ENCODE results near the gene NUTM2F.
"Not testable (repeated sequence)": the region's sequence is repeated elsewhere in the genome, so short reads cannot be mapped to it uniquely, and the experiment has no call there.

The NUTM2F gene, protein sequence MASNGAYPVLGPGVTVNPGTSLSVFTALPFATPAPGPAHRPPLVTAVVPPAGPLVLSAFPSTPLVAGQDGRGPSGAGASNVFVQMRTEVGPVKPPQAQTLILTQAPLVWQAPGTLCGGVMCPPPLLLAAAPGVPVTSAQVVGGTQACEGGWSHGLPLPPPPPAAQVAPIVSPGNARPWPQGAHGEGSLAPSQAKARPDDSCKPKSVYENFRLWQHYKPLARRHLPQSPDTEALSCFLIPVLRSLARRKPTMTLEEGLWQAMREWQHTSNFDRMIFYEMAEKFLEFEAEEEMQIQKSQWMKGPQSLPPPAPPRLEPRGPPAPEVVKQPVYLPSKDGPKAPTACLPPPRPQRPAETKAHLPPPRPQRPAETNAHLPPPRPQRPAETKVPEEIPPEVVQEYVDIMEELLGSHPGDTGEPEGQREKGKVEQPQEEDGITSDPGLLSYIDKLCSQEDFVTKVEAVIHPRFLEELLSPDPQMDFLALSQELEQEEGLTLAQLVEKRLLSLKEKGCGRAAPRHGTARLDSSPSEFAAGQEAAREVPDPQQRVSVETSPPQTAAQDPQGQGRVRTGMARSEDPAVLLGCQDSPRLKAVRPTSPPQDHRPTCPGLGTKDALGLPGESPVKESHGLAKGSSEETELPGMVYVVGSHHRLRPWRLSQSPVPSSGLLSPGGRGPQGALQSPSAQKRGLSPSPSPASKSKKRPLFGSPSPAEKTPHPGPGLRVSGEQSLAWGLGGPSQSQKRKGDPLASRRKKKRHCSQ

DNA sequence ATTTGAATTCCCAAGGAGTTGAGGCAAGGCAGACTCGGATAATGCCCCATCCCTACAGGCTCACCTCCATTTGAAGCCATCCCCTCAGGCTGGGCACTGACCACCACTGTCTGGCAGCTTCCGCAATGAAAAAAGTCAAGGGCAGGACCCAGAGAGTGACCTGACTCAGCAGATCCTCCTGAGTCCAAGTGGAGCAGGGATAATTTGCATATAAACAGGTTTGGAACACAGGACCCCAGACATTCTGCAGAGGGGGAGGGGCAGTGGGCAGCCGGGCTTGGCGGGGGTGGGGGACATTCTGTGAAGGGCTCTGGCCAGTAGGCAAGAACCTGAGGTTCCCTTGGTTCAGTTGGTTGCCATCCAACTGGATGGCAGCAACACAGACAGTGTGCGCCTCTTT lies at the start of gene NUTM2F:
TSS of gene NUTM2F (minus strand) at position 101 of the 400 bp plus-strand sequence. CDS start at position 80, 21 bp downstream.
- not testable (repeated sequence) for H3K4me3 ChIP-seq (ENCODE audit: low read length); DNase-seq (ENCODE audit: low read depth)

DNA sequence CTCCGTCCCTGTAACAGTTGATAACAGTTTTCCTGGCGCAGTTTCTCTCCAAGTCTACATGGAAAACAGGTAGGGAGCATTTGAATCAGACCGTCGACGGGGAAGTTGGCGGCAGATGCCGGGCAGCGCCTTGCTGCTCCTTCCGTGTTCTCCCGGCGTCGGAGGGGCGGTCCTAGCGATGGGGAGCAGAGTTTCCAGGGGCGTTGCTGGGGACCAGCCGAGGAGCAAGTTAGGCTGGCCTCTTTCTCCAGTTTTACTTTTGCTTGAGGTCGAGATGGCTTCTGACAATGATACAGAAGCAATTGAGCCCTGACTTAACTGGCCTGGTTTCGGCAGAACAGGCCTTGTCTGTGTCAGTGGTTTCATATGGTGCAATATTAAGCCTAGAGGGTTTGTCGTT lies 46.8 kb upstream of the NUTM2F start:
- peak; percentile 22 for DNase-seq (ENCODE audit: low read depth)

DNA sequence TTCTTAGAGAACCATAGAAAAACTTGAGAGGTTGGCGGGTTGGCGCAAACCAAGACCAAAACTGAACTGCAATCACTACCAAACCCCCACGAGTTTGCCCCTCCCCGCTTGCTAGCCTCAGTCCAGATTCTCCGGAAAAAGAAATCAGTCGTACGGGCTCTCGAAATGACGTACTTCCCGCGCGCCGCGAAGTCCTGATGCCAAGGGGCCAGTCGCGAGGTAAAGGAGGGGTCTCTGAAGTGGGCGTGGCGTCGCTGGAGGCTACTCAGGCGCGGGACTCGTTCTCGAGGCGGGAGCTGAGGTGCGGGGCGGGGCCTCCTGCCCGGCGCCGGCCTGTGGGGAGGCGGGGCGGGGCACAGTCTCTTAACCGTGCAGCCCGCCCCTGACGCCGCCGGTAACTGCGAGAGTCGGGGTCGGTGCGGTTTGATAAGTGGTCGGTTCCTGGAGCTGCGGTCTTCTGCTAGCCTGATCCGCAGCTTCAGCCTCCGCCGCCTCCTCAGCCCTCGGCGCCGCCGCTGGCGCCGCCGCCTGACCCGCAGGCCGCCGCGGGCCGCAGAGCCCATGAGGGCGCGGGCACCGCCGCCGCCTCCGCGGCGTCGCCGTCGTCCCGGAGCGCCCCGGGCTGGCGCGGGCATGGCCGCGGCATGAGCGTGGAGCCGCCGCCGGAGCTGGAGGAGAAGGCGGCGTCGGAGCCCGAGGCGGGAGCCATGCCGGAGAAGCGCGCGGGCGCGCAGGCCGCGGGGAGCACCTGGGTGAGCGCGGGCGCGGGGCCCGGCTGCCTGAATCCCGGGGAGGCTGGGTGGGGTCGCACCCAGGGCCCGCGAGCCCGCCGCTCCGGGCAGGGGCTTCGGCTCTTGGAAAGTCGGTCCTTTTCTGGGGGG lies 46.0 kb upstream of the NUTM2F start:
- H3K4me3 ChIP-seq (ENCODE audit: low read length): peak overlapping the region; percentile 64
- peak; percentile 82 for DNase-seq (ENCODE audit: low read depth)

More for the DNA sequence above, 46.8 kb upstream of the NUTM2F start:
- peak overlapping the region; percentile 64 for H3K4me3 ChIP-seq (ENCODE audit: low read length)

DNA sequence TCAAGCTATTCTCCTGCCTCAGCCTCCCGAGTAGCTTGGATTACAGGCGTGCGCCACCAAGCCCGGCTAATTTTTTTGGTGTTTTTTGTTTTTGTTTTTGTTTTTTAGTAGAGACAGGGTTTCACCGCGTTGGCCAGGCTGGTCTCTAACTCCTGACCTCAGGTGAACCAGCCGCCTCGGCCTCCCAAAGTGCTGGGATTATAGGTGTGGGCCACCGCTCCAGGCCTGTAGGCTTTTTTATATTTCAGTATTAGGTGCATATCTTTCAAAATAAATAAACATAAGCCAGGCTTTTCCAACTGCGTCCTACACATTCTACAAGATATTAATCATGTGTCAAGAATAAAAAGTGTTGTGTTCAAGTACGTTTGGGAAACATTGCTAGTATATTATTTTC lies 45.3 kb upstream of the NUTM2F start:
- DNase-seq (ENCODE audit: low read depth): not testable (repeated sequence)
- peak overlapping the region; percentile 58 for H3K4me3 ChIP-seq (ENCODE audit: low read length)

DNA sequence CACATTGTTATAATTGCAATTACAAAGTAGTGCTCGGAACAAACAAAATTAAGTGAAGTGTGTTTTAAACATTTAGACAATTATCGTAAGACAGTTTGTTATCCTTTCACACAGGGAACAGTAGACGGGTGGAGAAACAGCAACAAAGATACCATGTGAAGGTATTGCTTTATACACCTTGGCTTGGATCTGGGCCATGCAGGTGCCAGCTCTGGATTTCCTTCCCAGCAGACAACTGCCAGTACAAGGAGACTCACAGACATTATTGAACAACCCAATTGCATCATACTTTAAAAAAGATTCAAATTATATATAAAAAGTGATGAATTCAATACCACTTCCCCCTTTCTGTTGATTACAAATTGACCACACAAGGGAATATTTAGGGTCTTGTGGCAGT lies 41.8 kb upstream of the NUTM2F start:
- H3K4me3 ChIP-seq (ENCODE audit: low read length); DNase-seq (ENCODE audit: low read depth): not testable (repeated sequence)

DNA sequence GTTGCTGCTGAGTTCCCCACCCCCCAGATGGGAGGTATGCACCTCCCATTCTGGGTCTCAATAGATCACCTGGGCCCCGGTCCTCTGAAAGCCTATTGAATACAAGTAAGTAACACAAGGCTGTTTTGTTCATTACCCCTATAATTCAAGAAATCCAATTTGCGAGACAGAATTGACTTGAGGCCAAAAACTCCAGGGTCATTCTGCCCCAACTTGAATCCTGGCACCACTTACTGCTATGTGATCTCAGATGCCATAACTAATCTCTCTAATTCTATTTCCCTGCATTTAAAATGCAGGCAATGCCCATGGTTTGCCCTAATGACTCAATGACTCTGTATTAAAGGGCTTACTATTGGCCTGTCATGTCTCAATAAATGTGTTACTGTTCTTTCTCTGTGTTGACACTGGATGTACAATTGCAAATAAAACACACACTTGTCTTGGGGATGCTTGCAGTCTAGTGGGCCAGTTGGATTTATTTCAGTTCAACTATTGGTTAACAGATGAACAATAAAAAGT lies 35.7 kb upstream of the NUTM2F start:
- H3K4me3 ChIP-seq (ENCODE audit: low read length); DNase-seq (ENCODE audit: low read depth): not testable (repeated sequence)

DNA sequence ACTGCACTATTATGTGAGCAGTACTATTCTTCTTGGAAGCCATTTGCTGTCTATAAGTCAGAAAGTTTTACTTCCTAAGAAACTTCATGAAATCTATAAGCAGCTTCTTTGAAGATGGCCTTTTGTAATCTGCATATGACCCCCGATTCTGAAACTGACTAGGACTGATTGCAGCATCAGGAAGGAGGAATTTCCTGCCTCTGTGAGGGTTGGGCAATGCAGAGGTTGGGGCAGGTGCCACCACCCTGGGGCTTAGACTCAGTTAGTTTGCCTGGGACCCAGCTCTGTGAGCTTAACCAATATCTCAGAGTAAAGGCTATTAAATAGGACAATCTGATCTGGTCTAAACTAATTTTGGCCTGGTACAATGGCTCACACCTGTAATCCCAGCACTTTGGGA lies 28.7 kb upstream of the NUTM2F start:
- not testable (repeated sequence) for H3K4me3 ChIP-seq (ENCODE audit: low read length); DNase-seq (ENCODE audit: low read depth)

DNA sequence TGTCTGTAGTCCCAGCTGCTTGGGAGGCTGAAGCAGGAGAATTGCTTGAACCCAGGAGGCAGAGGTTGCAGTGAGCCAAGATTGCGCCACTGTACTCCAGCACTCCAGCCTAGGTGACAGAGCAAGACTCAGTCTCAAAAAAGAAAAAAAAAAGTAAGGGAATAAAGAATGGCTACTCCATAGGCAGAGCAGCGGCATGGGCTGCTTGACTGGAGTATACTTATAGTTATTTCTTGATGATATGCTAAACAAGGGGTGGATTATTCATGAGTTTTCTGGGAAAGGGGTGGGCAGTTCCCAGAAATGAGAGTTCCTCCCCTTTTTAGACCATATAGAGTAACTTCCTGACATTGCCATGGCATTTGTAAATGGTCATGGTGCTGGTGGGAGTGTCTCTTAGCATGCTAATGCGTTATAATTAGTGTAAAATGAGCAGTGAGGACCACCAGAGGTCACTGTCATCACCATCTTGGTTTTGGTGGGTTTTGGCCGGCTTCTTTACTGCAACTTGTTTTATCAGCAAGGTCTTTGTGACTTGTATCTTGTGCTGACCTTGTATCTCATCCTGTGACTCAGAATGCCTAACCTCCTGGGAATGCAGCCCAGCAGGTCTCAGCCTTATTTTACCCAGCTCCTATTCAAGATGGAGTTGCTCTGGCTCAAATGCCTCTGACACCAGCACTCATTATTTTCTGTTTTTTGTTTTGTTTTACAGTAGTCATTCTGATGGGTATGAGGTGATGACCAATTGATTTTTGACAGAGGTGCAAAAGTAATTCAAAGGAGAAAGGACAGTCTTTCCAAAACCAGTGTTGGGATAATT lies 23.7 kb upstream of the NUTM2F start:
- H3K4me3 ChIP-seq (ENCODE audit: low read length); DNase-seq (ENCODE audit: low read depth): not testable (repeated sequence)

DNA sequence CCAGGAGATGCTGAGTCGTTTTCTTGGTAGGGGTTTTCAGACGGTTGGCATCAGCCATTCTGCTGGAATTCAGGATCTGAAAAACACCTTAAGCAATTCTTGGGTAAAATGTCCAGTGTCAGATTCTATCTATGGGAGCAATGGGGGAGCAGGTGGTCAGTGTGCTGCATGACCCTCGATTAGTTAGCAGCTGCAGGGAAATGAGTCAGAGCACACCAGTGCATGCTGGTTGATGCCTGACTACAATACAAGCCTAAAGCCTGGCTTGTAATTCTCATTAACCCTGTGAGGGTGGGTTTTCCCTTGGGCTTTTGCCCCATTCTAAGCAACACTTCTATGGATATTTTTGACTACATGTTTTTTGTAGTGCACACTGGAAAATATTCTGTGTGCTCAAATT lies 20.3 kb upstream of the NUTM2F start:
- H3K4me3 ChIP-seq (ENCODE audit: low read length); DNase-seq (ENCODE audit: low read depth): not testable (repeated sequence)

DNA sequence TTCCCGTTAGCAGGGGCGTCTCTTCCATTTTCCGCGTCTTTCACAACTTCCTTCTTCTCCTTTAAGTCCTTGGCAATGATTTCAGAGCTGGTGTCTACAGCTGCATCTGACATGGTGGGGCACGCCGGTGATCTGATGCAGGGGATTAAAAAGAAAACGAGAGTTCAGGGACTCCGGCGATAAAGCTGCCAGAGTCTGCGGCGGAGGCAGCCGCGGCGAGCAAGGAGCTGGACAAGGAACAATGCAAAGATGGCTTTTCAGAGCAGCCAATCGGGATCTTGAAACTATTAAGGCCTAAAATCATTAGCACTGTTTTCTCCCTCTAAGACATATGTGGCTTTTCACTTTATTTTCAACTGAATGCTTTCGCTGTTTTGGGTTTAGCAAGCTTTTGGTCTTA lies 19.0 kb upstream of the NUTM2F start:
- H3K4me3 ChIP-seq (ENCODE audit: low read length); DNase-seq (ENCODE audit: low read depth): not testable (repeated sequence)

DNA sequence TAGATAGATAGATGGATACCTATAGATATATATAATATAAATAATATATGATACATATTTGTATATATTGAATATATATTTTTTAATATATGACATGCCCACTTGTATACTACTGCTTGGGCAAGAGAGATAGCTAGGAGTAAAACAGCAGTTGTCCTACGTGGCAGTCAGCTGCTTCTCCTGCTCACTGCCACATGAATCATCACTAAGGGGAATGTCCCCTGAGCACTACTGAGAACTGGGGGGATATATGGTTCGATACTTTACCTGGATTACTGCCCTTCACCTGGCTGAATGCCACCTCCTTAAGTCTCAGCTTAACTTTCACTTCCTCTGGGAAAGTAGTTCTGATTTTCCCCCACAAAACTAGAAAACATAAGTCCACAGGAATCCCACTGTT lies 13.3 kb upstream of the NUTM2F start:
- H3K4me3 ChIP-seq (ENCODE audit: low read length); DNase-seq (ENCODE audit: low read depth): not testable (repeated sequence)

DNA sequence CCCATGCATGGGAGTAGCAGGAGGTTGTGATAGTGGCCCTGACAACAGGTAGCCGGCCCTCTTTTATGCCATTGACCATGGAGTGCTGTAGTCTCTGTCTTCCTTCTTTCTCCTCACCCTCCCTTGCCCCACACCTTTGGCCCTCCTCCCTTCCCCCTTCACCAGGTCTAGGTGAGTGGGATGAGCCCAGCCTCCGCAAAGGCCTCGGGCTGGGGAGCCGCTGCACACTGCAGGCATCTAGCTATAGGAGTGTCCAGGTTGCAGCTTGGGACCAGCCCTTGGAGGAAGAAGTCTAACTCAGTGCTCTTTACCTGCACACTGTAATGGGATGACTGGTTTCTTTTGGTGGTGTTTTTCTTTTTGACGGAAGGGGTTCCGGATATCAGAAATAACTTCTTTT lies 12.3 kb upstream of the NUTM2F start:
- DNase-seq (ENCODE audit: low read depth); H3K4me3 ChIP-seq (ENCODE audit: low read length): not testable (repeated sequence)

DNA sequence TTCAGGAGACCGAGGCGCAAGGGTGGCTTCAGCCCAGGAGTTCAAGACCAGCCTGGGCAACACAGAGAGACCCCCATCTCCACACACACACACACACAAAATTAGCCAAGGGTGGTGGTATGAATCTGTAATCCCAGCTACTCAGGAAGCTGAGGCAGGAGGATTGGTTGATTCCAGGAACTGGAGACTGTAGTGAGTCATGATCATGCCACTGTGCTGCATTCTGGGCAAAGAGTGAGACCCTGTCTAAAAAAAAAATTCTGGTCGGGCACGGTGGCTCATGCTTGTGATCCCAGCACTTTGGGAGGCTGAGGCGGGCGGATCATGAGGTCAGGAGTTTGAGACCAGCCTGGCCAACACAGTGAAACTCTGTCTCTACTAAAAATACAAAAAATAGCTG lies 11.2 kb upstream of the NUTM2F start:
- not testable (repeated sequence) for H3K4me3 ChIP-seq (ENCODE audit: low read length); DNase-seq (ENCODE audit: low read depth)

DNA sequence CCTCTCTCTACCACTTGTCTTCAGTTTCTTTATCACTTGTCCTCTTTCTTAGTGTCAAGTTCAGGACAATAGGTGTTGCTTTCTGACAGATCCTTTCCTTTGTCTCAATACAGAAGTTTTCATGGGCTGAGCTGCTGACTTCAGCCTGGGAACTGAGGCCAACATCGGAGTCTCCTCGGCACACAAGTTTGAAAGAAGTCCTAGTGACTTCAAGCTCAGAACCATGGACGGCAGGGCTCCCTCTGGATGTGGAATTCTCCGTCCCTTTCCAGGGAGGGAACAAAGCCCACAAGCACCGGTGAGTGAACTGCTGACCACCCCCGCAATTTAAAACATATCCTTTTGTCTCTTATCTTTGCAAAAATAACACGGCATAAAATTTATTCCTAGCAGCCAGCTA lies 10.3 kb upstream of the NUTM2F start:
- DNase-seq (ENCODE audit: low read depth); H3K4me3 ChIP-seq (ENCODE audit: low read length): not testable (repeated sequence)

DNA sequence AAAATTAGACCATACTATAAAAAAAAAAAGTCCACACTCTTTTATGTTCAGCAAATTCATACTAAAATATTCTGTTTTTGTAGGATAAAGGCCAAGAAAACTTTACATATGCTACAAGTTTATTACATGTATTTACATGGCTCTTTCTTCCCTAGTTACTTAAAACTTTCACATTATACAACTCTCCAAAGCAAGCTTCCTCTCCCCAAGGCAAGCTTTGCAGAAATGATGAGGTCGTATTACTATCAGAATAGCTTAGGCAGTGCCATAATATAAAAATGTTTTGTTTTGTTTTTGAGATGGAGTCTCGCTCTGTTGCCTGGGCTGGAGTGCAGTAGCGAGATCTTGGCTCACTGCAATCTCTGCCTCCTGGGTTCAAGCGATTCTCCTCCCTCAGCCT lies 8.0 kb upstream of the NUTM2F start:
- DNase-seq (ENCODE audit: low read depth); H3K4me3 ChIP-seq (ENCODE audit: low read length): not testable (repeated sequence)

DNA sequence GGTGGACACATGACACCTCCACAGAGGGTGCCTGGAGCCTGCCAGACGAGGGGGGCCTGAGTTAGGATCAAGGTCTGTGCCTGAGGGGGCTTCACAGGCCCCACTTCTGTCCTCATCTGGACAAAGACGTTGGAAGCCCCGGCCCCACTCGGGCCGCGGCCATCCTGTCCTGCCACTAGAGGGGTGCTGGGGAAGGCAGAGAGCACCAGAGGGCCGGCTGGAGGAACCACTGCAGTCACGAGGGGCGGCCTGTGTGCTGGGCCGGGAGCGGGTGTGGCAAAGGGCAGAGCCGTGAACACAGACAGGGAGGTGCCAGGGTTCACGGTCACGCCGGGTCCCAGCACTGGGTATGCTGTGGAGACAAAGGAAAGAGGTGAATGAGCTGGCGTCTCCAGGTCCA lies 2.9 kb downstream of the NUTM2F start:
- DNase-seq (ENCODE audit: low read depth); H3K4me3 ChIP-seq (ENCODE audit: low read length): not testable (repeated sequence)

DNA sequence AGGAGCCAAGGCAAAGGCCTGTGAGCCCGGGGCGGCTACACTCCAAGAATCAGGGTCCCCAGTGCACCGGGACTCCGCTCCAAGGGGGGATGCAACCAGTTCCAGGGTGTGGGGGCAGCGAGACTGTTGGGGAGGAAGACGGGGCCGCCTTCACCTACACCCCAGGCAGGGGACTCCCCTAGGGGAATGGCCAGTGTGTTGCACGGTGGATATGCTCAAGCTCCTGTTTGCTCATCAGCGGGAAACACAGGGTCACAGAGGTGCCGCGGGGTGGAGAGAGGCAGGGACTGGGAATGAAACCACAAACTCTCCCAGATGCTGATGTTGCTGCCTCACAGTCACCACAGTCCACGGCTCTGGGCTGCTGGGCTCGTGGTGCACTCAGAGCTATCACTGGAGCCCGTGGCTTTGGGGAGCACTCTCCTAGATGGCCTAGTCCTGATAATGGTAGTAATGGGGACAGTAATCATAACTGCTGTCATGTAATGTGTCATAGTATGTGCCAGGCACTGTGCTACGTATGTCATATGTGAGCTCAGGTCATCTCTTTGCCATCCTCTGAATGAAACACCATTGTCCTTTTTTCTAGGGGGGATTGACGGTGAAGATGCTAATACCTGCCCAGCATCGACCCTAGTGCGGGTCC lies 5.2 kb downstream of the NUTM2F start:
- H3K4me3 ChIP-seq (ENCODE audit: low read length); DNase-seq (ENCODE audit: low read depth): not testable (repeated sequence)

DNA sequence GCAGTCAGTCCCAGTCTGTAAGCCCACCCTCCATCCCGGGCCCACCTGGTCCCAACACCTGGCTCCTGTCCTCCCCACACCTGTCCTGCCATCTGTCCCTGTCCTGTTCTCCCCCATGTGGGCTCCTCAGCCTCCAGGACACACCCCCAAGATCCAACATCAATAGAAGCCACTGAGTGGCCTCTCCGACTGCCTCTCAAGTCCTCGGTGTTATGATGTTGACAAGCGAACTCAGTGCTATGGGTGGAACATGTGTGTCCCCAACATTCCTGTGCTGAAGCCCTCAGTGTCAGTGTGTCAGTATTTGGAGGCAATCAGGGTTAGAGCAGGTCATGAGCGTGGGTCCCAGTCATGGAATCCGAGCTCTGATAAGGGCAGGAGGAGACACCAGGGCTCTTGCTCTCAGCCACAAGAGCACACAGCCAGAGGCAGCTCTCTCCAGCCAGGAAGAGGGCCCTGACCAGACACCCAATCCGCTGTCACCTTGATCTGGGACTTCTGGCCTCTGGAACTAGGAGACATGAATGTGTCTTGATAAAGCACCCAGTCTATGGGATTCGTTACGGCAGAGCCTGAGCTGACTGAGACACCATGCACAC lies 6.0 kb downstream of the NUTM2F start:
- not testable (repeated sequence) for H3K4me3 ChIP-seq (ENCODE audit: low read length); DNase-seq (ENCODE audit: low read depth)

Measured in AG10803 (cell line).